Uterus (tissue), 4 donors: Measurements from ENCODE around the gene FAM114A1. TPM values are rescaled to one million over a fixed set of nuclear protein-coding genes. Genes with fewer than 3 reads are reported as not detected.
A peak's percentile ranks its signal among the peaks of the same experiment; 100 is the strongest.

Experiments used
- DNase-seq, 2 donors: peaks; one replicate each; pipeline ENCODE4 v3.0.0-alpha.2; 2019 to 2020
- H3K27ac ChIP-seq, 2 donors: fragments of 200-600 bp; sonication (generic); 1 replicate in 1 of 2; 2 replicates in 1 of 2; pipeline ENCODE4 v1.5.1; 2016 to 2018
- H3K27me3 ChIP-seq, 2 donors: fragments of 200-600 bp; sonication (generic); one replicate each; pipeline ENCODE4 v1.5.1; 2018 to 2019; ENCODE audit warnings: control low read depth in 1 of 2
- H3K36me3 ChIP-seq, 2 donors: fragments of 200-600 bp; sonication (generic); one replicate each; pipeline ENCODE4 v1.5.1; 2019; ENCODE audit warnings: control low read depth in 1 of 2
- H3K4me1 ChIP-seq, 2 donors: fragments of 200-600 bp; sonication (generic); one replicate each; pipeline ENCODE4 v1.5.1; 2018 to 2019; ENCODE audit warnings: control low read depth in 1 of 2
- H3K4me3 ChIP-seq, 2 donors: fragments of 200-600 bp; sonication (generic); 1 replicate in 1 of 2; 2 replicates in 1 of 2; pipeline ENCODE4 v1.5.1; 2018 to 2019; ENCODE audit warnings: mild to moderate bottlenecking in 1 of 2
- H3K9me3 ChIP-seq, 2 donors: fragments of 200-600 bp; sonication (generic); one replicate each; pipeline ENCODE4 v1.5.1; 2019; ENCODE audit warnings: control low read depth in 1 of 2
- POLR2A ChIP-seq, 2 donors: fragments of 450-650 bp; IDR thresholded peaks; one replicate each; pipeline ENCODE4 v1.6.1; 2016; ENCODE audit warnings: antibody characterized with exemption in 2 of 2, mild to moderate bottlenecking in 1 of 2, moderate library complexity in 1 of 2
- intact Hi-C: fragments of 100-400 bp; cut with DNase I; formaldehyde crosslinking; loops from one replicate; pipeline ENCODE4 v1.15.1; 2023; ENCODE audit warnings: low total_unique reads
- total RNA-seq, 4 donors: library from RNA; depleted of rRNA in 3 of 4; stranded (reverse); fragments of >200 nt in 3 of 4; gene quantifications; one replicate each; pipeline versions ENCODE4 v1.1.0 to v1.2.4, GENCODE V29; 2014 to 2023
- TF ChIP-seq, protein P1 (sequence below), 4 experiments: fragments of 200-600 bp in 2 of 4; fragments of 450-650 bp in 2 of 4; sonication (generic) in 2 of 4; IDR thresholded peaks; one replicate each; pipeline ENCODE4 v1.5.1; 2016 to 2019; ENCODE audit warnings: antibody characterized with exemption in 4 of 4, mild to moderate bottlenecking in 2 of 4, moderate library complexity in 1 of 4
- donor health status: DM: yes; HTN: yes; CAD: no.

Gene FAM114A1
- total RNA-seq, 4 donors from 2014 or later: 41.2 to 273 (median 52.7) TPM

DNA sequence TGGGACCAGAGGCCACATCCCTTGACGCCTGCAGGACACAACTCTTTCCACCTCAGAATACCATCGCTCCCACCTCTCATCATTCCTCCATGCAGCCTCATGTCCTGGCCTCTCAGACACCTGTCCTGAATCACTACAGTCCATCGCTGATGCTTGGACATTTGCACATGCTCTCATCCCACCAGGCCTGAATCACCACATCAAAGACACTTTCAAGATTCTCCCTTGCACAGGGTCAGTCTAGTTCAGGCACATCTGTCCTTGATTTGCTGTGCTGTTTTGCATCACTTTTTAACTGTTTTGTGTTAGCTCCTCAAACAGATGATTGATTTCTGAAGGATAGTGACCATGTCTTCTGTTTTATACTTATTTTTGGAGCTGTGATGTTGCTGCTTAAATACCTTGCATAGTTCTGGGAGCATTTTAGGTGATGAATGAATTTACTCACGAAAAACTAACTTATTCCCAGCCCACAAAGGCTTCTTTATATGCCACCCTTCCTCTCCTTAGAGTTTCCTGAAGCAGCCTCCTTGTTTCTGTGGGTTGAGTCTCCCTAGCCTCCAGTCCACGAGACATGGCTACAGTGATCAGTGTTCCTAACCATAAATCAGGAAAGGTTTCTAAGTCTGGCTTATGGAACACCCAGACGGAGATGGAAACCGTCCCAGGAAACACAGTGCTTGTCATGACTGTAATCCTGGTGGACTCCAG is 2.6 kb downstream of the FAM114A1 start:
- Histone ChIP-seq H3K27ac (peak overlapping the region; percentile 96 to 99), H3K36me3 (no peaks in the 10 kb centered on the region), H3K4me3 (no peak overlapping the region), H3K27me3 (no peaks in the 10 kb centered on the region), H3K4me1 (peaks cover 3 to 4% of the 10 kb centered on the region in 2 donors), H3K9me3 (no peaks in the 10 kb centered on the region)
- DNase-seq: peak in 1 of 2 donors; percentile 33
- intact Hi-C loops: no loop called here
- TF ChIP-seq, protein P1, sequence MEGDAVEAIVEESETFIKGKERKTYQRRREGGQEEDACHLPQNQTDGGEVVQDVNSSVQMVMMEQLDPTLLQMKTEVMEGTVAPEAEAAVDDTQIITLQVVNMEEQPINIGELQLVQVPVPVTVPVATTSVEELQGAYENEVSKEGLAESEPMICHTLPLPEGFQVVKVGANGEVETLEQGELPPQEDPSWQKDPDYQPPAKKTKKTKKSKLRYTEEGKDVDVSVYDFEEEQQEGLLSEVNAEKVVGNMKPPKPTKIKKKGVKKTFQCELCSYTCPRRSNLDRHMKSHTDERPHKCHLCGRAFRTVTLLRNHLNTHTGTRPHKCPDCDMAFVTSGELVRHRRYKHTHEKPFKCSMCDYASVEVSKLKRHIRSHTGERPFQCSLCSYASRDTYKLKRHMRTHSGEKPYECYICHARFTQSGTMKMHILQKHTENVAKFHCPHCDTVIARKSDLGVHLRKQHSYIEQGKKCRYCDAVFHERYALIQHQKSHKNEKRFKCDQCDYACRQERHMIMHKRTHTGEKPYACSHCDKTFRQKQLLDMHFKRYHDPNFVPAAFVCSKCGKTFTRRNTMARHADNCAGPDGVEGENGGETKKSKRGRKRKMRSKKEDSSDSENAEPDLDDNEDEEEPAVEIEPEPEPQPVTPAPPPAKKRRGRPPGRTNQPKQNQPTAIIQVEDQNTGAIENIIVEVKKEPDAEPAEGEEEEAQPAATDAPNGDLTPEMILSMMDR (IDR thresholded peaks at IDR 0.05): no peak
- TF ChIP-seq POLR2A (IDR thresholded peaks at IDR 0.05): no peak

DNA sequence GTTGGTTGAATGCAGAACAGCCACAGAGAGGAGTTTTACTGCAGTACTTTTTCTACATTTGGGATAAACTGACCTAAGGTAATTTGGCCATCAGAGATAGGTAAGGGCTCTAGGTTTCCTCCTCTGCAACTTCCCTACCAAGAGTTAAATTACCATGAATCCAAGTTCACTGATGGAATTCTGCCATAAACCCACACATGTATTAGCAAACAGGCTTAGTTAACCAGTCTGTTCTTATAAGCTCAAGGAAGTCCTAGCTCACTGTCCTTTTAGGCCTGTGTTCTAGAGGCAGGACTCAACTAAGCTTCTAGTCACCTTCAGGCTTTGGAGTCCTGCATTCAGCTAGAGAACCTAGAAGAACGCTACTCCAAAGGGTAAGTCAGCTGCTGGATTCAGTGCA is 4.0 kb downstream of the FAM114A1 start:
- H3K9me3 ChIP-seq: no peaks in the 10 kb centered on the region
- H3K27me3 ChIP-seq: no peaks in the 10 kb centered on the region
- TF ChIP-seq POLR2A (IDR thresholded peaks at IDR 0.05): no peak
- TF ChIP-seq, protein P1 (IDR thresholded peaks at IDR 0.05): no peak
- no peaks in the 10 kb centered on the region for H3K36me3 ChIP-seq
- no peak overlapping the region for H3K4me3 ChIP-seq
- H3K4me1 ChIP-seq: peaks cover 3 to 4% of the 10 kb centered on the region in 2 donors
- intact Hi-C loops: no loop called here
- peak overlapping the region in 1 of 2 donors; percentile 6 for H3K27ac ChIP-seq
- DNase-seq: no peak

DNA sequence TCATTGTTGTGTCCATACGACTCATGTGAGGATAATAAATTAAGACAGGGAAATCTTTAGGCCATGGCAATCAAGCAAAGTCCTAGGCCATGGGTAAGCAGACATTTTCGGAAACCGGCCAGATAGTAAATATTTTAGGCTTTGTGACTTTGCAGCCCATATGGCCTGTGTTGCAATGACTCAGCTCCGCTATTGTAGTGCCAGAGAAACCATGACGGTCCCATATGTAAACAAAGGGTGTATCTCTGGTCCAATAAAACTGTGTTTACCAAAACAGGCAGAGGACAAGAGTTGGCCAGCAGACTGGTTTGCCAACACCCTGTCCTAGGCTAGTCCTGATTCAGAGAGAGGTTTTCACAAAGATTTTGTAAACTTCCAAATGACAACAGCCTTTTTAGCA is 5.0 kb downstream of the FAM114A1 start:
- Histone ChIP-seq H3K4me1 (peaks cover 0 to 4% of the 10 kb centered on the region in 2 donors), H3K4me3 (no peak overlapping the region), H3K36me3 (no peaks in the 10 kb centered on the region), H3K9me3 (no peaks in the 10 kb centered on the region), H3K27ac (peak overlapping the region in 1 of 2 donors; percentile 13), H3K27me3 (no peaks in the 10 kb centered on the region)
- no peak for DNase-seq
- intact Hi-C loops: no loop called here
- TF ChIP-seq, protein P1 (IDR thresholded peaks at IDR 0.05): no peak
- no peak for TF ChIP-seq POLR2A (IDR thresholded peaks at IDR 0.05)

DNA sequence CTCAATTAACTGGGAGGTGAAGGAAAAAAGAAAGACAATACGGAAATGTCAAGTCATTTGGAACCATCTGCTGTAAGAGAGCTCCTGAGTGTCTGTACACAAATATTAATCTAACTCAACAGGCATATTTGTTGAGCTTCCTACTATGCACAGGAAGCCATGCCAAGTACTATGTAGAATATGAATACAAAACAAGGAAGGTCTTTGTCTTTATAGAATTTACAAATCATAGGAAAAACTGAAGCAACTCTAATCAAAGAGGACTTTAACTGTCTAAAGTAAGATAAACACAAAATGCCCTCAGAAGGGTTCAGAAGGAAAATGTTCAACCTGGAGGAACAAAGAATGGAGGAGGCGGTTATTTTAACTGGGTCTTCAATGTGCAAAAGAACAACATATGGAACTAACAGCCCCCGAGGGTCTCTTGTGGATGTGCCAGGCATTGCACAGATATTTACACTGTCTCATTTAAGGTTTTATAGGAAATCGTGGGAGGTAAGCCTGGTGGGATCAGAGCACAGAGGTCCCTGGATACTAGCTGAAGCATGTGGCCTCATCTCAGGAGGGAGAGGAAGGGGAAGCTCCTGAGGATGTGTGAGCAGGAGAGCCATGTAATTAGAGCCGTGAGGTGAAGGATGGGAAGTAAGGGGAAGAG is 5.8 kb downstream of the FAM114A1 start:
- Histone ChIP-seq H3K4me1 (peaks cover 0 to 4% of the 10 kb centered on the region in 2 donors), H3K27ac (peak overlapping the region in 1 of 2 donors; percentile 13)

More for the DNA sequence above, 5.8 kb downstream of the FAM114A1 start:
- H3K4me3 ChIP-seq: no peak overlapping the region
- no peak for DNase-seq
- no peaks in the 10 kb centered on the region for H3K27me3 ChIP-seq
- no peaks in the 10 kb centered on the region for H3K9me3 ChIP-seq
- no peaks in the 10 kb centered on the region for H3K36me3 ChIP-seq
- no peak for TF ChIP-seq POLR2A (IDR thresholded peaks at IDR 0.05)
- TF ChIP-seq, protein P1 (IDR thresholded peaks at IDR 0.05): no peak
- intact Hi-C loops: no loop called here
